Liver (tissue), 9 donors: ENCODE data around the gene LGALS9. TPM values are rescaled to one million over a fixed set of nuclear protein-coding genes. Genes with fewer than 3 reads are reported as not detected.

Experiments used
- DNase-seq: peaks from one replicate; pipeline ENCODE4 v3.0.0-alpha.2; 2017; ENCODE audit warnings: low spot score
- H3K27ac ChIP-seq, 2 donors: one replicate each; pipeline ENCODE4 v1.7.0; 2013; ENCODE audit warnings: inconsistent platforms in 2 of 2, low read length in 2 of 2, control low read depth in 1 of 2, low read depth in 1 of 2, mild to moderate bottlenecking in 1 of 2
- H3K27me3 ChIP-seq, 4 donors: one replicate each; pipeline versions ENCODE4 v1.6.1 to v1.7.0; 2013; ENCODE audit warnings: low read length in 3 of 4, inconsistent platforms in 1 of 4, mild to moderate bottlenecking in 1 of 4, moderate library complexity in 1 of 4; ENCODE audit not compliant: control insufficient read depth in 4 of 4, insufficient read depth in 4 of 4
- H3K36me3 ChIP-seq, 4 donors: one replicate each; pipeline versions ENCODE4 v1.6.1 to v1.7.0; 2013; ENCODE audit warnings: low read length in 3 of 4, mild to moderate bottlenecking in 3 of 4, low read depth in 1 of 4, moderate library complexity in 1 of 4; ENCODE audit not compliant: control insufficient read depth in 4 of 4, insufficient read depth in 3 of 4
- H3K4me1 ChIP-seq, 4 donors: one replicate each; pipeline versions ENCODE4 v1.6.1 to v1.7.0; 2013; ENCODE audit warnings: low read length in 3 of 4, mild to moderate bottlenecking in 3 of 4, moderate library complexity in 1 of 4; ENCODE audit not compliant: control insufficient read depth in 4 of 4, insufficient read depth in 4 of 4
- H3K4me3 ChIP-seq, 3 donors: one replicate each; pipeline versions ENCODE4 v1.6.1 to v1.7.0; 2013; ENCODE audit warnings: low read length in 3 of 3, control low read depth in 1 of 3, low read depth in 1 of 3, mild to moderate bottlenecking in 1 of 3
- H3K9ac ChIP-seq, 2 donors: one replicate each; pipeline ENCODE4 v1.7.0; 2013; ENCODE audit warnings: low read length in 2 of 2, mild to moderate bottlenecking in 2 of 2, moderate library complexity in 2 of 2, control low read depth in 1 of 2, low read depth in 1 of 2
- H3K9me3 ChIP-seq, 4 donors: one replicate each; pipeline versions ENCODE4 v1.6.1 to v1.7.0; 2013; ENCODE audit warnings: low read length in 3 of 4; ENCODE audit not compliant: control insufficient read depth in 4 of 4
- ATF3 ChIP-seq: IDR thresholded peaks from 2 replicates; pipeline ENCODE4 v1.6.1; 2016; ENCODE audit warnings: antibody characterized with exemption
- EGR1 ChIP-seq, 2 donors: IDR thresholded peaks; 2 replicates each; pipeline ENCODE4 v1.6.1; 2016 to 2018; ENCODE audit warnings: antibody characterized with exemption in 2 of 2, low read depth in 2 of 2
- FOXA1 ChIP-seq: IDR thresholded peaks from 2 replicates; pipeline ENCODE4 v1.6.1; 2016; ENCODE audit warnings: antibody characterized with exemption
- FOXA2 ChIP-seq: IDR thresholded peaks from 2 replicates; pipeline ENCODE4 v1.6.1; 2016; ENCODE audit warnings: antibody characterized with exemption
- GABPA ChIP-seq, 2 donors: IDR thresholded peaks in 1 of 2; conservative IDR thresholded peaks in 1 of 2; 2 replicates each; pipeline ENCODE4 v1.6.1; 2016; ENCODE audit warnings: antibody characterized with exemption in 2 of 2, mild to moderate bottlenecking in 1 of 2, moderate library complexity in 1 of 2
- HNF4A ChIP-seq, 2 donors: conservative IDR thresholded peaks; 2 replicates each; pipeline ENCODE4 v1.6.1; 2016; ENCODE audit warnings: antibody characterized with exemption in 2 of 2, mild to moderate bottlenecking in 2 of 2
- HNF4G ChIP-seq: IDR thresholded peaks from 2 replicates; pipeline ENCODE4 v1.6.1; 2016; ENCODE audit warnings: antibody characterized with exemption
- JUND ChIP-seq, 2 donors: IDR thresholded peaks; 2 replicates each; pipeline ENCODE4 v1.6.1; 2016; ENCODE audit warnings: antibody characterized with exemption in 2 of 2
- MAX ChIP-seq: IDR thresholded peaks from 2 replicates; pipeline ENCODE4 v1.6.1; 2016; ENCODE audit warnings: antibody characterized with exemption
- NR2F2 ChIP-seq: IDR thresholded peaks from 2 replicates; pipeline ENCODE4 v1.6.1; 2016; ENCODE audit warnings: antibody characterized with exemption
- RAD21 ChIP-seq, 2 donors: IDR thresholded peaks; 2 replicates each; pipeline ENCODE4 v1.6.1; 2016; ENCODE audit warnings: antibody characterized with exemption in 2 of 2, mild to moderate bottlenecking in 2 of 2
- REST ChIP-seq: IDR thresholded peaks from 2 replicates; pipeline ENCODE4 v1.6.1; 2016; ENCODE audit warnings: antibody characterized with exemption, mild to moderate bottlenecking
- RXRA ChIP-seq, 2 donors: IDR thresholded peaks; 2 replicates each; pipeline ENCODE4 v1.6.1; 2017 to 2018; ENCODE audit warnings: antibody characterized with exemption in 2 of 2, mild to moderate bottlenecking in 1 of 2
- SP1 ChIP-seq: IDR thresholded peaks from 2 replicates; pipeline ENCODE4 v1.6.1; 2018; ENCODE audit warnings: antibody characterized with exemption, mild to moderate bottlenecking
- TAF1 ChIP-seq: conservative IDR thresholded peaks from 2 replicates; pipeline ENCODE4 v1.6.1; 2016; ENCODE audit warnings: antibody characterized with exemption, mild to moderate bottlenecking
- YY1 ChIP-seq: IDR thresholded peaks from 2 replicates; pipeline ENCODE4 v1.6.1; 2016; ENCODE audit warnings: antibody characterized with exemption, mild to moderate bottlenecking
- whole genome bisulfite sequencing: extraction: QIAGEN DNeasy Blood & Tissue Kit; methylation state at CpG from one replicate; pipeline ENCODE4 v1.1.7; 2013; 5-methylcytosine and 5-hydroxymethylcytosine counted together
- polyA plus RNA-seq, 2 donors: library from polyadenylated mRNA; stranded (reverse) in 1 of 2; unstranded in 1 of 2; fragments of 200-250 nt in 1 of 2; fragments of >200 nt in 1 of 2; fragmentation: Nextera tagmentation in 1 of 2; extraction: Ambion mirVana in 1 of 2; gene quantifications; one replicate each; pipeline versions ENCODE4 v1.2.1 to v1.2.3, GENCODE V29; 2013 to 2015
- total RNA-seq, 2 donors: library from RNA; depleted of rRNA; stranded (reverse); fragments of >200 nt; gene quantifications; one replicate each; pipeline ENCODE4 v1.2.3, GENCODE V29; 2014
- TF ChIP-seq, protein P1 (sequence below): IDR thresholded peaks from 2 replicates; pipeline ENCODE4 v1.6.1; 2016; ENCODE audit warnings: antibody characterized with exemption
- TF ChIP-seq, protein P2 (sequence below): fragments of 150-350 bp; IDR thresholded peaks from 2 replicates; pipeline ENCODE4 v1.5.1; 2017; ENCODE audit warnings: improper control_type of control experiment, low read depth, low read length; ENCODE audit not compliant: missing input control
- donor health status: healthy.
- donor health status: healthy.
- donor health status: healthy.
- donor health status: healthy.
- donor health status: healthy.

Gene LGALS9
- total and polyA plus RNA-seq, 4 donors: 6.1 to 24.7 (median 13.5) TPM

- Histone ChIP-seq H3K36me3 (no peaks in the 10 kb centered on the region), H3K9me3 (no peaks in the 10 kb centered on the region), H3K27ac (no peak overlapping the region), H3K27me3 (no peaks in the 10 kb centered on the region), H3K4me1 (no peaks in the 10 kb centered on the region), H3K9ac (no peak overlapping the region), H3K4me3 (no peak overlapping the region)
- DNase-seq: no peak
- 86% methylated on average over 7 of the region's 7 CpGs for WGBS
- TF ChIP-seq NR2F2 (no peak), HNF4A (conservative IDR thresholded peaks at IDR 0.05) (no peak), GABPA (IDR thresholded peaks at IDR 0.05 in 1 of 2, conservative IDR thresholded peaks at IDR 0.05 in 1 of 2) (no peak), SP1 (no peak), MAX (no peak), EGR1 (IDR thresholded peaks at IDR 0.05; ENCODE audit: low read depth in 2 of 2) (no peak), ATF3 (no peak), RXRA (IDR thresholded peaks at IDR 0.05) (no peak), FOXA2 (no peak), HNF4G (no peak), RAD21 (IDR thresholded peaks at IDR 0.05) (no peak), FOXA1 (no peak), TAF1 (no peak), REST (no peak), YY1 (no peak), JUND (IDR thresholded peaks at IDR 0.05) (no peak)
- TF ChIP-seq, protein P1, sequence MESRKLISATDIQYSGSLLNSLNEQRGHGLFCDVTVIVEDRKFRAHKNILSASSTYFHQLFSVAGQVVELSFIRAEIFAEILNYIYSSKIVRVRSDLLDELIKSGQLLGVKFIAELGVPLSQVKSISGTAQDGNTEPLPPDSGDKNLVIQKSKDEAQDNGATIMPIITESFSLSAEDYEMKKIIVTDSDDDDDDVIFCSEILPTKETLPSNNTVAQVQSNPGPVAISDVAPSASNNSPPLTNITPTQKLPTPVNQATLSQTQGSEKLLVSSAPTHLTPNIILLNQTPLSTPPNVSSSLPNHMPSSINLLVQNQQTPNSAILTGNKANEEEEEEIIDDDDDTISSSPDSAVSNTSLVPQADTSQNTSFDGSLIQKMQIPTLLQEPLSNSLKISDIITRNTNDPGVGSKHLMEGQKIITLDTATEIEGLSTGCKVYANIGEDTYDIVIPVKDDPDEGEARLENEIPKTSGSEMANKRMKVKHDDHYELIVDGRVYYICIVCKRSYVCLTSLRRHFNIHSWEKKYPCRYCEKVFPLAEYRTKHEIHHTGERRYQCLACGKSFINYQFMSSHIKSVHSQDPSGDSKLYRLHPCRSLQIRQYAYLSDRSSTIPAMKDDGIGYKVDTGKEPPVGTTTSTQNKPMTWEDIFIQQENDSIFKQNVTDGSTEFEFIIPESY: no peak
- TF ChIP-seq, protein P2, sequence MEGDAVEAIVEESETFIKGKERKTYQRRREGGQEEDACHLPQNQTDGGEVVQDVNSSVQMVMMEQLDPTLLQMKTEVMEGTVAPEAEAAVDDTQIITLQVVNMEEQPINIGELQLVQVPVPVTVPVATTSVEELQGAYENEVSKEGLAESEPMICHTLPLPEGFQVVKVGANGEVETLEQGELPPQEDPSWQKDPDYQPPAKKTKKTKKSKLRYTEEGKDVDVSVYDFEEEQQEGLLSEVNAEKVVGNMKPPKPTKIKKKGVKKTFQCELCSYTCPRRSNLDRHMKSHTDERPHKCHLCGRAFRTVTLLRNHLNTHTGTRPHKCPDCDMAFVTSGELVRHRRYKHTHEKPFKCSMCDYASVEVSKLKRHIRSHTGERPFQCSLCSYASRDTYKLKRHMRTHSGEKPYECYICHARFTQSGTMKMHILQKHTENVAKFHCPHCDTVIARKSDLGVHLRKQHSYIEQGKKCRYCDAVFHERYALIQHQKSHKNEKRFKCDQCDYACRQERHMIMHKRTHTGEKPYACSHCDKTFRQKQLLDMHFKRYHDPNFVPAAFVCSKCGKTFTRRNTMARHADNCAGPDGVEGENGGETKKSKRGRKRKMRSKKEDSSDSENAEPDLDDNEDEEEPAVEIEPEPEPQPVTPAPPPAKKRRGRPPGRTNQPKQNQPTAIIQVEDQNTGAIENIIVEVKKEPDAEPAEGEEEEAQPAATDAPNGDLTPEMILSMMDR: no peak
These were observed 38.1 kb downstream of the LGALS9 start for GRCh38 chr17:27669136-27669535.
